ENCODE measurements around the gene PLCXD1.
"Not testable (repeated sequence)": the region's sequence is repeated elsewhere in the genome, so short reads cannot be mapped to it uniquely, and the experiment has no call there.

The PLCXD1 gene

DNA sequence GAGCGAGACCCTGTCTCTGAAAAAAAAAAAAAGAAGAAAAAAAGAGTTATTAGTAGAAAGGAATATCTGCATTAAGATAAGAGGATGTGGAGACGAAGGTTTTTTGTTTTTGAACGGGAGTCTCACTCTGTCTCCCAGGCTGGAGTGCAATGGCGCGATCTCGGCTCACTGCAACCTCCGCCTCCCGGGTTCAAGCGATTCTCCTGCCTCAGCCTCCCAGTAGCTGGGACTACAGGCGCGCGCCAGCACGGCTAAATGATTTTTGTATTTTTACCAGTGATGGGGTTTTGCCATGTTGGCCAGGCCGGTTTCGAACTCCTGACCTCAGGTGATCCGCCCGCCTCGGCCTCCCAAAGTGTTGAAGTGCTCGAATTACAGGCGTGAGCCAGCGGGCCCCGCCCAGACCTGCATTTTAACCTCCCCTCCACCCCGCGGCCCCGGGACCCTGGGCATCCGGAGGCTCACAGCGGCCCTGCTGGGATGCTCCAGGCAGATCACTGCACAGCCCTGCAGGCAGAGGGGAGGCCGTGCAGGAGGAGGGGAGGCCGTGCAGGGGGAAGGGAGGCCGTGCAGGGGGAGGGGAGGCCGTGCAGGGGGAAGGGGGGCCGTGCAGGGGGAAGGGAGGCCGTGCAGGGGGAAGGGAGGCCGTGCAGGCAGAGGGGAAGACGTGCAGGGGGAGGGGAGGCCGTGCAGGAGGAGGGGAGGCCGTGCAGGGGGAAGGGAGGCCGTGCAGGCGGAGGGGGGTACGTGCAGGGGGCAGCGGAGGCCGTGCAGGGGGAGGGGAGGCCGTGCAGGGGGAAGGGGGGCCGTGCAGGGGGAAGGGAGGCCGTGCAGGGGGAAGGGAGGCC is 1.2 kb upstream of the PLCXD1 start:
- H3K4me1 ChIP-seq (ENCODE audit: control insufficient read depth in 1 of 2, insufficient read depth in 2 of 2, low read length in 2 of 2), result peaks cover 12 to 23% of the 10 kb centered on the region in 2 donors
- H3K27ac ChIP-seq (ENCODE audit: low read depth, low read length); H3K27me3 ChIP-seq (ENCODE audit: control insufficient read depth in 1 of 2, insufficient read depth in 2 of 2, low read length in 2 of 2); H3K36me3 ChIP-seq (ENCODE audit: control insufficient read depth in 1 of 2, insufficient read depth in 2 of 2, low read length in 2 of 2); H3K9me3 ChIP-seq (ENCODE audit: control insufficient read depth in 1 of 2, low read length in 2 of 2); H3K4me3 ChIP-seq (ENCODE audit: low read depth in 1 of 2, low read length in 2 of 2); H3K9ac ChIP-seq (ENCODE audit: low read depth in 1 of 2, low read length in 2 of 2): not testable (repeated sequence)

DNA sequence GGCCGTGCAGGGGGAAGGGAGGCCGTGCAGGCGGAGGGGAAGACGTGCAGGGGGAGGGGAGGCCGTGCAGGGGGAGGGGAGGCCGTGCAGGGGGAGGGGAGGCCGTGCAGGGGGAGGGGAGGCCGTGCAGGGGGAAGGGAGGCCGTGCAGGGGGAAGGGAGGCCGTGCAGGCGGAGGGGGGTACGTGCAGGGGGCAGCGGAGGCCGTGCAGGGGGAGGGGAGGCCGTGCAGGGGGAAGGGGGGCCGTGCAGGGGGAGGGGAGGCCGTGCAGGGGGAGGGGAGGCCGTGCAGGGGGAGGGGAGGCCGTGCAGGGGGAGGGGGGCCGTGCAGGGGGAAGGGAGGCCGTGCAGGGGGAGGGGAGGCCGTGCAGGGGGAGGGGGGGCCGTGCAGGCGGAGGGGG is 459 bp upstream of the PLCXD1 start:
- Histone ChIP-seq H3K4me1 (ENCODE audit: control insufficient read depth in 1 of 2, insufficient read depth in 2 of 2, low read length in 2 of 2) (peaks cover 8 to 18% of the 10 kb centered on the region in 2 donors), H3K36me3 (ENCODE audit: control insufficient read depth in 1 of 2, insufficient read depth in 2 of 2, low read length in 2 of 2) (peaks cover 4 to 13% of the 10 kb centered on the region in 2 donors)
- H3K4me3 ChIP-seq (ENCODE audit: low read depth in 1 of 2, low read length in 2 of 2); H3K9ac ChIP-seq (ENCODE audit: low read depth in 1 of 2, low read length in 2 of 2); H3K9me3 ChIP-seq (ENCODE audit: control insufficient read depth in 1 of 2, low read length in 2 of 2); H3K27me3 ChIP-seq (ENCODE audit: control insufficient read depth in 1 of 2, insufficient read depth in 2 of 2, low read length in 2 of 2); H3K27ac ChIP-seq (ENCODE audit: low read depth, low read length): not testable (repeated sequence)

DNA sequence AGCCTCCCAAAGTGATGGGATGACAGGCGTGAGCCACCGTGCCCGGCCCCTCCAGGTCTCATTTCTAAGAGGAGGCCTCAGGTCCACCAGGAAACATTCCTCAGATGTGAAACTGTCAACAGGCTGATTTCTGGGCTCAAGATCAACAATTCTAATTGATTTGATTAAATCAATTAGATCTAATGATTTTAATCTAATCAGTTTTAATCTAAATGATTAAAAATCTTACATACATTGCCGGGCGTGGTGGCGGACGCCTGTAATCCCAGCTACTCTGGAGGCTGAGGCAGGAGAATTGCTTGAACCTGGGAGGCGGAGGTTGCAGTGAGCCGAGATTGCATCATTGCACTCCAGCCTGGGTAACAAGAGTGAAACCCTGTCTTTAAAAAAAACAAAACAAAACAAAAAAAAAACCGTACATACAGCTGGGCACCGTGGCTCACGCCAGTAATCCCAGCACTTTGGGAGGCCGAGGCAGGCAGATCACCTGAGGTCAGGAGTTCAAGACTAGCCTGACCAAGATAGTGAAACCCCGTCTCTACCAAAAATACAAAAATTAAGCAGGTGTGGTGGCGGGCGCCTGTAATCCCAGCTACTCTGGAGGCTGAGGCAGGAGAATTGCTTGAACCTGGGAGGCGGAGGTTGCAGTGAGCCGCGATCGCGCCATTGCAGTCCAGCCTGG is 960 bp downstream of the PLCXD1 start:
- H3K4me3 ChIP-seq (ENCODE audit: low read depth in 1 of 2, low read length in 2 of 2); H3K27ac ChIP-seq (ENCODE audit: low read depth, low read length); H3K9ac ChIP-seq (ENCODE audit: low read depth in 1 of 2, low read length in 2 of 2); H3K9me3 ChIP-seq (ENCODE audit: control insufficient read depth in 1 of 2, low read length in 2 of 2); H3K27me3 ChIP-seq (ENCODE audit: control insufficient read depth in 1 of 2, insufficient read depth in 2 of 2, low read length in 2 of 2); H3K4me1 ChIP-seq (ENCODE audit: control insufficient read depth in 1 of 2, insufficient read depth in 2 of 2, low read length in 2 of 2): not testable (repeated sequence)
- H3K36me3 ChIP-seq (ENCODE audit: control insufficient read depth in 1 of 2, insufficient read depth in 2 of 2, low read length in 2 of 2), result peaks cover 4 to 13% of the 10 kb centered on the region in 2 donors

DNA sequence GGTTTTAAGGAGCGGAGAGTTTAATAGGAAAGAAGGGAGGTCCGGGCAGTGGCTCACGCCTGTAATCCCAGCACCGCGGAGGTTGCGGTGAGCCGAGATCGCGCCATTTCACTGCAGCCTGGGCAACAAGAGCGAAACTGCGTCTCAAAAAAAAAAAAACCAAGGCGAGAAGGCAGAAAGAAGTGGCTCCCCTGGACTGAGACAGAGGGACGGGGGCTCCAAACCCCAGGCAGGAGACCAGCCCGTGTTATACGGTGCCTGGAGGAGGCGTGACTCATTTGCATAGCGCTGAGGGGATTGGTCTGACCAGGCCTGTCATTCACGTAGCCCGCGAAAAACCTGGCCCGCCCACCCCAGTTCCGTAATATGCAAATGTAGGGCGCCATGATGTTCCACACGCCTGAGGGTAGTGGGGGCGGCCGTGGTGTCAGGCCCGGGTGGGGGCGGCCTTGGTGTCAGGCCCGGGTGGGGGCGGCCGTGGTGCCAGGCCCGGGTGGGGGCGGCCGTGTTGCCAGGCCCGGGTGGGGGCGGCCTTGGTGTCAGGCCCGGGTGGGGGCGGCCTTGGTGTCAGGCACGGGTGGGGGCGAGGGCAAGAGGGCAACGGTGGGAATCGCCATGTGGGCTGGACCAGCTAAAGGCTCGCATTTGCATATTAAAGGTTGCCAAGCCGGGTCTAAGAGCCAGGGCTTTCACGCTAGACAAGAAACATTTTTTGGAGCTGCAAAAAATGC is 2.1 kb downstream of the PLCXD1 start:
- Histone ChIP-seq H3K9me3 (ENCODE audit: control insufficient read depth in 1 of 2, low read length in 2 of 2) (no peaks in the 10 kb centered on the region), H3K36me3 (ENCODE audit: control insufficient read depth in 1 of 2, insufficient read depth in 2 of 2, low read length in 2 of 2) (peaks cover 4 to 19% of the 10 kb centered on the region in 2 donors), H3K27ac (ENCODE audit: low read depth, low read length) (no peak overlapping the region), H3K9ac (ENCODE audit: low read depth in 1 of 2, low read length in 2 of 2) (peak overlapping the region; percentile 6 to 77), H3K4me3 (ENCODE audit: low read depth in 1 of 2, low read length in 2 of 2) (peak overlapping the region; percentile 77 to 85), H3K4me1 (ENCODE audit: control insufficient read depth in 1 of 2, insufficient read depth in 2 of 2, low read length in 2 of 2) (peaks cover 0 to 5% of the 10 kb centered on the region in 2 donors), H3K27me3 (ENCODE audit: control insufficient read depth in 1 of 2, insufficient read depth in 2 of 2, low read length in 2 of 2) (no peaks in the 10 kb centered on the region)

DNA sequence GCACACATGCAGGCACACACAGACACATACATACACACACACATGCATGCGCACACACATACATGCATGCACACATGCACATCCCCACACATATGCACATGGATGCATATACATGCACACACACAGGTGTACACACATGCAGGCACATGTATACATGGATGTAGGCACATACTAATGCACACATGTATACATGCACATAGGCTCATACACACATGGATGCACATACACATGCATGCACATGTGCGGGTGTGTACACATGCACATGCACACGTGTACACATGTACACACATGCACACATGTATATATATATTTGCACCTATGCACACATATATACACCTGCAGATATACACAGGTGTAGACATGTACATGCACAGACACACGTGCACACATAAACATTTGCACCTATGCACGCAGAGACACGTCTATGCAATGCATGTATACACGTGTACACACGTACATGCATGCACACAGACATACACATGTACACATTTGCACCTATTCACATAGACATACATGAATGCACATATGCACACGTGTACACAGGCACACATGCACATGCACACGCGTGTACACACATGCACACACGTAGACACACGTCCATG is 4.0 kb downstream of the PLCXD1 start:
- Histone ChIP-seq H3K36me3 (ENCODE audit: control insufficient read depth in 1 of 2, insufficient read depth in 2 of 2, low read length in 2 of 2) (peaks cover 8 to 32% of the 10 kb centered on the region in 2 donors), H3K9ac (ENCODE audit: low read depth in 1 of 2, low read length in 2 of 2) (no peak overlapping the region), H3K27ac (ENCODE audit: low read depth, low read length) (no peak overlapping the region), H3K27me3 (ENCODE audit: control insufficient read depth in 1 of 2, insufficient read depth in 2 of 2, low read length in 2 of 2) (no peaks in the 10 kb centered on the region), H3K4me3 (ENCODE audit: low read depth in 1 of 2, low read length in 2 of 2) (no peak overlapping the region), H3K9me3 (ENCODE audit: control insufficient read depth in 1 of 2, low read length in 2 of 2) (no peaks in the 10 kb centered on the region), H3K4me1 (ENCODE audit: control insufficient read depth in 1 of 2, insufficient read depth in 2 of 2, low read length in 2 of 2) (peaks cover 0 to 5% of the 10 kb centered on the region in 2 donors)

DNA sequence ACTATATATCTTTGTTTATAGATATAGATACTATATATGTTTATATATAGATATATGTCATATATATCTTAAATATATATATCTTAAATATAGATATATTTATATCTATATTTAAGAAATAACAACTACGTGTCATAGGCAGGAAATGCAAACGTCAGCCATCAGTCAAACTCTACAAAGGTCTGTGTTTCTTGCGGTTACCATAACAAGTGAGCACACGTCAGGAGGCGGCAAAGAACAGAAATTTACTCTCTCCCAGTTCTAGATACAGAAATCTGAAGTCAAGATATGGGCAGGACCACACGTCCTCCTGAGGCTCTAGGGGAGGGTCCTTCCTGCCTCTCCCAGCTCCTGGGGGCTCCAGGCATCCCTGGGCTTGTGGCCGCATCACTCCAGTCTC is 6.5 kb downstream of the PLCXD1 start:
- Histone ChIP-seq H3K4me1 (ENCODE audit: control insufficient read depth in 1 of 2, insufficient read depth in 2 of 2, low read length in 2 of 2) (no peaks in the 10 kb centered on the region), H3K27me3 (ENCODE audit: control insufficient read depth in 1 of 2, insufficient read depth in 2 of 2, low read length in 2 of 2) (no peaks in the 10 kb centered on the region), H3K4me3 (ENCODE audit: low read depth in 1 of 2, low read length in 2 of 2) (no peak overlapping the region), H3K27ac (ENCODE audit: low read depth, low read length) (no peak overlapping the region), H3K9ac (ENCODE audit: low read depth in 1 of 2, low read length in 2 of 2) (no peak overlapping the region), H3K9me3 (ENCODE audit: control insufficient read depth in 1 of 2, low read length in 2 of 2) (no peaks in the 10 kb centered on the region), H3K36me3 (ENCODE audit: control insufficient read depth in 1 of 2, insufficient read depth in 2 of 2, low read length in 2 of 2) (peaks cover 8 to 44% of the 10 kb centered on the region in 2 donors)

DNA sequence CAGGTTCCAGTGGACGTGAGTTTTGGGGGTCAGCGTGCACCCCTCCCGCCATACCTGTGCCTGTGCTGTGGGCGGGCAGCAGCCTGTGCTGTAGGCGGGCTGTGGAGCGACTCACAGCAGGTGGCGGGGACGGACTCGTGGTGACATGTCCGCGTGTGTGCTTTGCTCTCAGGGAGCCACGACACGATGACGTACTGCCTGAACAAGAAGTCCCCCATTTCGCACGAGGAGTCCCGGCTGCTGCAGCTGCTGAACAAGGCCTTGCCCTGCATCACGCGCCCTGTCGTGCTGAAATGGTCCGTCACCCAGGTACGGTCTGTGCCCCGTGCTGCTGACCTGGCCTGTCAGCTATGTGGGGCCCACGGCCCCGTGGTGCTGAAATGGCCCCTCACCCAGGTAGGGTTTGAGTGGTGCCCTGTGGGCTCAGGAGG is 7.4 kb downstream of the PLCXD1 start:
- H3K9ac ChIP-seq (ENCODE audit: low read depth in 1 of 2, low read length in 2 of 2), result no peak overlapping the region
- no peaks in the 10 kb centered on the region for H3K27me3 ChIP-seq (ENCODE audit: control insufficient read depth in 1 of 2, insufficient read depth in 2 of 2, low read length in 2 of 2)
- H3K4me1 ChIP-seq (ENCODE audit: control insufficient read depth in 1 of 2, insufficient read depth in 2 of 2, low read length in 2 of 2), result no peaks in the 10 kb centered on the region
- no peak overlapping the region for H3K27ac ChIP-seq (ENCODE audit: low read depth, low read length)
- H3K4me3 ChIP-seq (ENCODE audit: low read depth in 1 of 2, low read length in 2 of 2), result no peak overlapping the region
- peaks cover 12 to 50% of the 10 kb centered on the region in 2 donors for H3K36me3 ChIP-seq (ENCODE audit: control insufficient read depth in 1 of 2, insufficient read depth in 2 of 2, low read length in 2 of 2)
- H3K9me3 ChIP-seq (ENCODE audit: control insufficient read depth in 1 of 2, low read length in 2 of 2), result no peaks in the 10 kb centered on the region

DNA sequence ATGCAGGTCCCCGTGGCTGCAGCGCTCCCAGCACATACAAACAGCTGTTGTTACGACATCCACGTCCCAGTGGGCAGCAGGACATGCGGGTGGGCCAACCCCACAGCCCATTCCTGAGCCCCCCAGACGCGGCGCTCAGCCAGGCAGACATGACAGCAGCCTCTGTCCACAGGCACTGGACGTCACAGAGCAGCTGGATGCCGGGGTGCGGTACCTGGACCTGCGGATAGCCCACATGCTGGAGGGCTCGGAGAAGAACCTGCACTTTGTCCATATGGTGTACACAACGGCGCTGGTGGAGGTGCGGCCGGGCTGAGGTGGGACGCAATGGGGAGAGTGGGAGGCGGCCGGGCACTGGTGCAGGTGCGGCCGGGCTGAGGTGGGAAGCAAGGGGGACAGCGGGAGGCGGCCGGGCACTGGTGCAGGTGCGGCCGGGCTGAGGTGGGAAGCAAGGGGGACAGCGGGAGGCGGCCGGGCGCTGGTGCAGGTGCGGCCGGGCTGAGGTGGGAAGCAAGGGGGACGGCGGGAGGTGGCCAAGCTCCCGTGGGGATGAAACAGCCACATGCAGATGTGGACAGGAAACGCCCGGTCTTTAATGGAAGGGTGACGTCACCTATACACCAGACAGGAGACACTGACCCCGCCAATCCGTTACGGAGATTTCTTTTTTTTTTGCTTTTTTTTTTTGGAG is 9.4 kb downstream of the PLCXD1 start:
- H3K36me3 ChIP-seq (ENCODE audit: control insufficient read depth in 1 of 2, insufficient read depth in 2 of 2, low read length in 2 of 2), result peaks cover 10 to 38% of the 10 kb centered on the region in 2 donors
- H3K4me3 ChIP-seq (ENCODE audit: low read depth in 1 of 2, low read length in 2 of 2), result no peak overlapping the region
- H3K9me3 ChIP-seq (ENCODE audit: control insufficient read depth in 1 of 2, low read length in 2 of 2), result no peaks in the 10 kb centered on the region
- H3K27me3 ChIP-seq (ENCODE audit: control insufficient read depth in 1 of 2, insufficient read depth in 2 of 2, low read length in 2 of 2), result no peaks in the 10 kb centered on the region
- H3K27ac ChIP-seq (ENCODE audit: low read depth, low read length), result no peak overlapping the region
- no peak overlapping the region for H3K9ac ChIP-seq (ENCODE audit: low read depth in 1 of 2, low read length in 2 of 2)
- no peaks in the 10 kb centered on the region for H3K4me1 ChIP-seq (ENCODE audit: control insufficient read depth in 1 of 2, insufficient read depth in 2 of 2, low read length in 2 of 2)

DNA sequence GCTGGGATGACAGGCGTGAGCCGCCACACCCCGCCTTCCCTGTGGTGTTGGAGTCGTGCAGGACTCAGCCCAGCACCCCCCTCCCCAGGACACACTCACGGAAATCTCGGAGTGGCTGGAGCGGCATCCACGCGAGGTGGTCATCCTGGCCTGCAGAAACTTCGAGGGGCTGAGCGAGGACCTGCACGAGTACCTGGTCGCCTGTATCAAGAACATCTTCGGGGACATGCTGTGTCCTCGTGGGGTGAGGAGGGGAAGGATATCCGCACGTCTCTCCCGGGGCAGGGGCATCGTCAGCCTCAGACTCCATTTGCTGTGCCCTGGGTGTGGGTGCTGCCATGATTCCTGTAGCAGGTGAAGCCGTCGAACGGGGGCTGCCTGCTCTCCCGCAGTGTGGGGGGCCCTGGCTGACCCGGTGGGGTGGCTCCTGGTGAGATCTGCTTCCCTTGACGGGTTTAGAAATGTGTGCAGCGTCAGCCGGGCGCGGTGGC is 10.3 kb downstream of the PLCXD1 start:
- Histone ChIP-seq H3K27me3 (ENCODE audit: control insufficient read depth in 1 of 2, insufficient read depth in 2 of 2, low read length in 2 of 2) (no peaks in the 10 kb centered on the region), H3K4me3 (ENCODE audit: low read depth in 1 of 2, low read length in 2 of 2) (no peak overlapping the region), H3K4me1 (ENCODE audit: control insufficient read depth in 1 of 2, insufficient read depth in 2 of 2, low read length in 2 of 2) (no peaks in the 10 kb centered on the region), H3K9me3 (ENCODE audit: control insufficient read depth in 1 of 2, low read length in 2 of 2) (no peaks in the 10 kb centered on the region), H3K9ac (ENCODE audit: low read depth in 1 of 2, low read length in 2 of 2) (no peak overlapping the region), H3K27ac (ENCODE audit: low read depth, low read length) (no peak overlapping the region), H3K36me3 (ENCODE audit: control insufficient read depth in 1 of 2, insufficient read depth in 2 of 2, low read length in 2 of 2) (peaks cover 10 to 37% of the 10 kb centered on the region in 2 donors)

Data from duodenal mucosa (tissue), 2 donors.